SKM-1 (cell line): Measurements from ENCODE around the gene ARMC7.

Source experiments
- DNase-seq: peaks from one replicate; lab custom pipeline; 2025; ENCODE audit not compliant: unreplicated experiment; lab: John Stamatoyannopoulos, UW

ARMC7 gene

DNA sequence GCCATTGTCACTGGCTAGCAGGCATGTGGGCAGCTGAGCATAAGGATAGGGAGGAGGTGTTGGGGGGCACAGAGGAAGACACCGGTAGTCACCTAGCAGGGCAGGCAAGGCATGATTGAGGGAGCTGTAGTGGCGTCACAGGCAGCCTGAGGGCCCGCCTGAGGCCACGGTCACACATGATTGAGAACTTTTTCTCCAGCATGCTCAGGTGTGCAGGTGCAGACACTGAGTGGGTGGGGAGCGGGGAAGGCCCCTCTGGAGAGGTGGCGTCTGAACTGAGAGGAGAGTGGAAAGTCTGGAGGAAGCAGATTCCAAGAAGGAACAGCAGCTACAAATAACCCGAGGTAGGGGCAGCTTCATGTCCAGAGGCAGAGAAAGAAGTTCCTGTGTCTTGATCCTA is 10.9 kb upstream of the ARMC7 start:
- DNase-seq, result no peak

DNA sequence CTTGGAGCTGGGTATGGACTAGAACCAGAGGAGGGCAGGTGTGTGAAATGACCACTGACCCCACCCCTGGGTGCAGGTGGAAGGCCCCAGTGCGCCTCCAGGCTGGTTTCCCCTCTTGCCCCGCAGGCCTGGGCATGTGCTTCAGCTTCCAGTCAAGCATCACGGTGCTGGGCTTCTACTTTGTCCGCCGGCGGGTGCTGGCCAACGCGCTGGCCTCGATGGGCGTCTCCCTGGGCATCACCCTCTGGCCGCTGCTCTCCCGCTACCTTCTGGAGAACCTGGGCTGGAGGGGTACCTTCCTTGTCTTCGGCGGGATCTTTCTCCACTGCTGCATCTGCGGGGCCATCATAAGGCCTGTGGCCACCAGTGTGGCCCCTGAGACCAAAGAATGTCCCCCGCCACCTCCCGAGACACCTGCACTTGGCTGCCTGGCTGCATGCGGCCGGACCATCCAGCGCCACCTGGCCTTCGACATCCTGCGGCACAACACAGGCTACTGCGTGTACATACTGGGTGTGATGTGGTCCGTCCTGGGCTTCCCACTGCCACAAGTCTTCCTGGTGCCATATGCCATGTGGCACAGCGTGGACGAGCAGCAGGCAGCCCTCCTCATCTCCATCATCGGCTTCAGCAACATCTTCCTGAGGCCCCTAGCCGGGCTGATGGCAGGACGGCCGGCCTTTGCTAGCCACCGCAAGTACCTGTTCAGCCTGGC is 9.7 kb upstream of the ARMC7 start:
- no peak for DNase-seq

DNA sequence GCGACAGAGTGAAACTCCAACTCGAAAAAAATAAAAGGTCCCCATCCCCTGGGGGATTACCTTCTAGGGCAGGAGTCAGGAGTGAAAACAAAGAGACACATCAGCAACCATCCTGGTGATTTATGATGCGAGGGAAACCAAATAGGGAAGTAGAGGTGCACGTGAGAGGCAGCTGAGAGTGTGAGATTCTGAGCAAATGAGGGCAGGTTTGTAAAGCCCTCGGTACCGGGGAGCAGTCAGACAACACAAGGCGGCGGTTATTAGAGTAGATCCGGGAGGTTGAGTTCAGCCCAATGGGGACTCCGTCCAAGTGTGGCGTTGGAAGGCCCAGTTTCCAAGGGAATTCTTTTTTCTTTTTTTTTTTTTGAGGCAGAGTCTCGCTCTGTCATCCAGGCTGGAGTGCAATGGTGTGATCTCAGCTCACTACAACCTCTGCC is 7.4 kb upstream of the ARMC7 start:
- no peak for DNase-seq

DNA sequence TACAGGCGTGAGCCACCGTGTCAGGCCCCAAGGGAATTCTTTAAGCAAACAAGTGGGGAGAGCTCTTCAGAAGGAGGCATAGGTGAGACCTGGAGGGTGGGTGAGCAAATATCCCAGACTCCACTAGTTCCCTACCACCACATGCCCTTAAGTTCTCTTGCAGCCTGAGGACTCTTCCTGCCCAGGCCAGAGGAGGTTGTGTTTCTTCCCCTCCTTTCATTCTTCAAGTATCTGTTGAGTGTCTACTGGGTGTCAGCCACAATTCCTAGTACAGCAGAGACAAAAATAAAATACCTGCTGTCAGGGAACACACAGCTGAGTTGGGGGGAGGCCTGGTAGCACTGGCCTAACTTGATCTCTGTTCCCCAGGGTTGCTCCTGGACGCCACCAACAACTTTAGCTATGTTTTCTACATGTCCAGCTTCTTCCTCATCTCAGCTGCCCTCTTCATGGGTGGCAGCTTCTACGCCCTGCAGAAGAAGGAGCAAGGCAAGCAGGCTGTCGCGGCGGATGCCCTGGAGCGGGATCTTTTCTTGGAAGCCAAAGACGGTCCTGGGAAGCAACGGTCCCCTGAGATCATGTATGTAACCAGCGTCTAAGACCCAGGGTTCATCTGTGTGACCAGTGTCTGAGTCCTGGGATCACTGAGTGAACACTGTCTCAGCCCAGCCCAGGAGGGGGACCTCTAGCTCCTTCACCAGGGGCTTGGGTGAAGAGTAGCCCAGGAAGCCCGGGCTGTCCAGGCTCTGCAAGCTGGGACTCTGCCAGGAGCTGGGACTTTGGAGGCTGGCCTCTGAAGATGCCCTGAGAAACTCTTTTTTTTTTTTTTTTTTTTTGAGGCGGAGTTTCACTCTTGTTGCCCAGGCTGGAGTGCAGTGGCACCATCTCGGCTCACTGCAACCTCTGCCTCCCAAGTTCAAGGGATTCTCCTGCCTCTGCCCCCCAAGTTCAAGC is 5.9 kb upstream of the ARMC7 start:
- no peak for DNase-seq

DNA sequence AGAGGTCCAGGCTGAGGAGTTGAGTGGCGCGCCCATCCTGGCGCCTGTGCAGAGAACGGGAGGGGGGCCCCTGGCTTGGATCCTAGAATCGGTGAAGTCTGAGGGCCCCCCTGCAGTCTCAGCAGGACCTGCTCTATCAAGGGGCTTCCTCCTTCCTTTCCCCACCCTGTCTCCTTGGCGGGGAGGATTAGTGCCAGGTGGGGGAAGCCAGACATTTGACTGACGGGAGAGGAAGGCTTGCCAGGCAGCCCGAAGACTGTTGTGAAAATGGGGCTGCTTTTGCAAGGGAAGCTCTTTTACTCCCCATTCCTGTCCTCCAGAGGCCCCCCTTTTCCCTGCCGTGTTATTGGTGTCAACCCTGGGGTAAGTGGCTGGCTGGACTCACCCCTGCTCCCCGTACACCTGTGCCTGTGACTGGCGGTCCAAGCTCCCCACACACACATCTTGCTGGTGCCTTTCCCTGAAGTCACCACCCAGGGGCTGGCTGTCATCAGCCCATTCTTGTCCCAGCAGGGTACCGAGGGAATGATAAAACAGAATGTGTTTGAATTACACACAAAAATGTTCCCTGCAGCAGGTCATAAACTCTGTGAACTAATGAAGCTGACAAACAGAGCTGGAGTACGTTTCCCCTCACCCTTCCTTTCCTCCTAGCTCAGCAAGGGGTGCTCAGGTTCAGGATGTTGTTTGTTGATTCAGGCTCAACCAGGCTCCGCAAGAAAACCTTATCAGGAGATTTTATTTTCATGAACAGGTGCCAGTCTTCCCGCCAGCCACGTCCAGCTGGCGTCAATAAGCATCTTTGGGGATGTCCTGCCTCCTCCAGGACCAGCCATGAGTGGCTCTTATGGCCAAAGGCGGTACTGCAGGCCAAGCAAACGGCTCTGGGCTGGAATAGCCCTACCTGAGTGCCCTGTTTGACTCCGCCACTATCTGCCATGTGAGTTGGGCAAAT is 4.4 kb upstream of the ARMC7 start:
- DNase-seq, result no peak

DNA sequence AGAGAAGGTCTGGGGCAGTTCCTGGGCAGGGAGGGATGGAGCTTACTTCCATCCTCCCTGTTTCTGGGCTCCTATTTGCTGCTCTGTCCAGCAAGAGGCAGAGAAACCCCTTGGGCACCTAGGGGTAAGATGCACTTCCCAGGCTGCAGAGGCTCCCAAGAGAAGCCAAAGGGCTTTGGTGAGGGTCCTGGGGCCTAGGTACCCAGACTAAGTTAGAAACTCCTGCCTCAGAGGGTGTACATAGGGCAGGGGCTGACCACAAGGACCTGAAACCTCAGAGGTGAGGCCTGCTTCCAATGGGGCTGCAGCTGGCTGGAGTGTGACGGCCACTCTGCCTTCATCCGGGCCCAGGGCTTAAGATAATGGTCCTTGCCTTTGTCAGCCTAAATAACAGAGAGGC is 1.6 kb upstream of the ARMC7 start:
- DNase-seq, result no peak

DNA sequence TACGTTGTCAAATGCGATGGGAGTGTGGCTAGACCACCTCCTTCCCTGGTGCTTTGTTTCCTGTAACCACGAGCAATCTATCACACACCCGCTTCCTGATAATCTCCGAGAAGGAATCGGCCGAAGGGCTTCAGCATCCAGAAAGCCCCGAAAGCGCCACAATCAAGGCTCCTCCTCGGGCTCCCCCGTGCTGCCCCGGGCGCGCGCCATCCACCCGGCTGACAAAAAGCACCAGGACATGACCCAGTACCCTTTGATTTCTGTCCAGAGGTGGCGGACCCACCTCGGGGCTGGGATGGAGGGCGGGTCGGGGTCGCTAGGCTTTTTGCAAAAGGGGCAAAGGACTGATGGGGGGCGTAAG is 743 bp upstream of the ARMC7 start:
- DNase-seq, result no peak

DNA sequence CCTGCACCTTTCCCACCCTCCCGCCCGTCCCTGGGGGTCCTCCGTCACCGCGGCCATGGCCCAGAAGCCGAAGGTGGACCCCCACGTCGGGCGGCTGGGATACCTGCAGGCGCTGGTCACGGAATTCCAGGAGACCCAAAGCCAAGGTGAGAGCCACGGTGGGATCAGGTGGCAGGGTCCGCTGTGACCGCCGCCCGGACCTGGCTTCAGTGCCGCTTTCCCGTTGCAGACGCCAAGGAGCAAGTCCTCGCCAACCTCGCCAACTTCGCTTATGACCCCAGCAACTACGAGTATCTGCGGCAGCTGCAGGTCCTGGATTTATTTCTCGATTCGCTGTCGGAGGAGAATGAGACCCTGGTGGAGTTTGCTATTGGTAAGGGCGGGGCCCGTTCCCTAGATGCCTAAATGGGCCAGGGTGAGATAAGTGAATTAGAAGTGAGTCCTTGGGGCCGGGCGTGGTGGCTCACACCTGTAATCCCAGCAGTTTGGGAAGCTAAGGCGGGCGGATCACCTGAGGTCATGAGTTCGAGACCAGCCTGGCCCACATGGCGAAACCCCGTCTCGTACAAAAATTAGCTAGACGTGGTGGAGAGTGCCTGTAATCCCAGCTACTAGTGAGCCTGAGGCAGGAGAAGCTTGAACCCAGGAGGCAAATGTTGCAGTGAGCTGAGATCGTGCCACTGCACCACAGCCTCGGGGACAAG is 617 bp downstream of the ARMC7 start:
- no peak for DNase-seq

DNA sequence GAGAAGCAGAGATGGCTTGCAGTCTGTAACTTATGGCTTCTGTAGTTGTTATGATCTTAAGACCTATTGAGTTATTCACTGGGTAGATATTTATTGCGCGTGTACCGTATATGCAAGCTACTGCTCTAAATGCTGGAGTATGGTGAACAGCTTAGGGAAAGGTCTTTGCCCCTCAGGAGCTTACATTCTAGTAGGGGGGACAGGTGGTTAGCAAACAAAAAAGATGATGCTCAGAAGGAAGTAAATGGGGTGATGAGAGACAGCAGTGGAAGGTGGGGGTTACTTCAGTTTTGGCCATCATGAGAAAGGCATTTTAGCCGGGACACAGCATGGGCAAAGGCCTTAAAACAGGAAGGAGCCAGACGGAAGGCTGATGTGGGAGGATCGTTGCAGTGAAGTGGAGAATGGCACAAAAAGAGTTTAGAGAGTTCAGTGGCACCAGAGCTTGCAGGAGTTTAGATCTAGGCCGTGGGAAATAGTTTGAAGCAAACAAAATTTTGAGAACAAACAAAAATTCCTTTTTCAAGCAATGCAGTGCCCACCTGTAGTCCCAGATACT is 2.1 kb downstream of the ARMC7 start:
- DNase-seq, result no peak

DNA sequence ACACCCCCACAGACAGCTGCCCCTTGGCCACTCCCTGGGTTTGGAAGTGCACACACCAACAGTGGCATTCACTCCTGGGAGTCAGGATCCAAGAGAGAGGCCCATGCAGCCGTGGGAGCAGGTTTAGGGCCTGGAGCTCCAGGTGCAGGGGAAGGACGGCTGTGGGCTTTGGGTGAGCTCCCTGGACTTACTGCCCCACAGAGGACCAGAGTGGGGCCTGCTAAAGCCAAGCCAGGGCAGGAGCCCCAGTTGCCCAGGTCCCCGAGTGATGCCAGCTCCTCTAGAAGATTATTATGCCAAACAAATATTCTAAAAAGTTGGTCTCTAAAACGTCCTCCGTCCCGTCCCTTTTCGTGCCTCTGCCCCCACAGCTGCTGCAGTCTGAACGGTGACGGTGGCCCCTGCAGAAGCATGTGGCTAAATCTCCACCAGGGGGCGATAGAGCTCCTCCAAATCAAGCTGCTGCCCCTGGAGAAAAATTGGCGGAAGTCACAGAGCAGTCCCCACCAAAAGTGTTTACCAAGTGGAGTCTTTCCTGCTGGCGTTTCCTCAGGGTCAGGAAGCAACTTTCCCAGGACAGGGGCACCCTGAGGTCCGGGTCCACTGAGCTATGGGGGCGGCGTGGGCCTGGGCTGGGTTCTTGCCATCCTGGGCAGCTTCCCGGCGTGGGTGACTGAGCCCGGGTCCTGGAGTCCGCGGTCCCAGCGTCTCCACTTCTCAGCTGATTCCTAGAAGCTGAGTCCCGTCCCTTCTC is 4.2 kb downstream of the ARMC7 start:
- peak; percentile 90 for DNase-seq

DNA sequence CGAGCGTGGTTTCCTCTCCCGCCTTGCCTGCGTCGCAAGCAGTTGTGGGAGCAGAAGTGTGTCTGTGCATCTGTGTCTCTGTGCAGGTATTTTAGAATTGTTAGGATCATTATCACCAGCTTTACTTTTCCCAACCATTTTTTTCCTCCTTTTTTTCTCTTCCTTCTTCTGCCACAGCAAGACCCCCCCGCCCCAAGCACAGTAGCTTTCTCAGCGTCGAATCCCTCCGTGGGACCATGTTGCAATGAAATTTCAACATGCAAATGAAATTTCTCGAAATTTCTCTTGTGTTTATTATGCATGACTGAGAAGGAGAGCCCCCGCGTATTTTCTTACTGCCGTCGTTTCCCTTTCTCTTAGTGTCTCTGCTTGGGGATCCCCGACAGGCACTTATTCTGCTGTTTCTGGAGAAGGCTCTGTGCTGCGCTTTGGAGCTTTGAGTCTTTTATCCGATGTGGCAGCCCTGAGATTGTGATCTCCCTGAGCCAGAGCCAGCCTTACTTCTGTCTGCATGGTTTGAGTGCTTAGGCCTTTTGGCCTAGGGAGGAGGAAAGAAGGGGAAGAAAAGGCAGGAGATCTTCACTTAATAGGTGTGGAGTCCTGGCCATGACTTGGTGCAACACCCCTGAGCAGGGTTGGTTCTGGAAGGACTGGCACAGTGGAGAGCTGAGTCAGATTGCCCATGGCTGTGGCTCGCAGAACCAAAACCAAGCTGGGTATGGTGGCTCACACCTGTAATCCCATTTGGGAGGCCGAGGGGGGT is 5.0 kb downstream of the ARMC7 start:
- DNase-seq, result no peak

DNA sequence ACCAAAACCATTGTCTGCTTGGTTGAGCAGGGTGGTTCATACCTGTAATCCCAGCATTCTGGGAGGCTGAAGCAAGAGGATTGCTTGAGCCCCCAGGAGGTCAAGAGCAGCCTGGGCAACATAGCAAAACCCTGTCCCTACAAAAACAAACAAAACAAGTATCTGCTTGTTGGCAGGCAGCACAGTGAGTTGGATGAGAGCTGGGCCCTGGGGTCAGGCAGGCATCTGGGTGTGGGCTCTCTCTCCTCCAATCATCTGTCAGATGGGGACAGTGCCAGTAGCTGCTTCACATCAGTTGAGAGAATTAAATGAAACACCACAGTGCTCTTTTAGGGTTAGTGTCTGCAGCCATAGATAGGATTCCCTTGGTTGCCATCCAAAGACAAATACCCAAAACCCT is 5.8 kb downstream of the ARMC7 start:
- no peak for DNase-seq

DNA sequence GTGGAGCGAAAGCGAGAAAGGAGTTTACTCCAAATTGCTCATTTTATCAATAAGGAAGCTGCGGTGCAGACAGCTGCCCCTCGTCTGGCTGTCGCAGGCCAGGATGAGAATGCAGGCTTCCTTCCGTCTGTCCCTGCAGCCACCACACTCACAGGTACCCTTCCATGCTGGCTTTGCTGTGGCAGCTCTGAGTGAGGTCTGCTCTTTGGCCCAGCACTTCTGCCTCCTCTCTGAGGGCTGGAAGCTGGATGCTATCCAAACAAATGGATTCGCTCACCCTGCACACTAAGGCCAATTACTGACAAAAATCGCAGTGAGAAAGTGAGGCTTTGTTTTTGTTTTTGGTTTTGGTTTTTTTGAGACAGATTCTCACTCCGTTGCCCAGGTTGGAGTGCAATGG is 7.0 kb downstream of the ARMC7 start:
- DNase-seq, result no peak

DNA sequence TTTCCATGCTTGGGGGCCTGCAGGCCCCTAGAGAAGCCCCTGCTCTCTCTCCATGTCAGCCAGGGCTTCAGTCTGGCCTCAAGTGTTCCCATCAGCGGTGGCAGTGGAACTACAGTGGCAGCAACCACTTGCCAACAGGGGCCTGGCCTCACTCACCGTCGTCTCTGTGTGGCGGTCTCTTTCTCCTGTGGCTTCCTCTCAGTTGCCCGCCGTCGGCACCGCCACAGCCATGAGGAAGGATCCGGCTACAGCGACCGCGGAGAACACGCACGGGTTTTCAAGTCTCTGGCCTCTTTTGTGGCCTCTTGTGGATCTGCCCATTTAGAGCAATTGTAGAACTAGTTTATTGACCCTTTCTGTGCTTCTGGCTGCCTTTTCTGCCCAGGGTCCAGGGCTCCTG is 8.5 kb downstream of the ARMC7 start:
- DNase-seq, result no peak

DNA sequence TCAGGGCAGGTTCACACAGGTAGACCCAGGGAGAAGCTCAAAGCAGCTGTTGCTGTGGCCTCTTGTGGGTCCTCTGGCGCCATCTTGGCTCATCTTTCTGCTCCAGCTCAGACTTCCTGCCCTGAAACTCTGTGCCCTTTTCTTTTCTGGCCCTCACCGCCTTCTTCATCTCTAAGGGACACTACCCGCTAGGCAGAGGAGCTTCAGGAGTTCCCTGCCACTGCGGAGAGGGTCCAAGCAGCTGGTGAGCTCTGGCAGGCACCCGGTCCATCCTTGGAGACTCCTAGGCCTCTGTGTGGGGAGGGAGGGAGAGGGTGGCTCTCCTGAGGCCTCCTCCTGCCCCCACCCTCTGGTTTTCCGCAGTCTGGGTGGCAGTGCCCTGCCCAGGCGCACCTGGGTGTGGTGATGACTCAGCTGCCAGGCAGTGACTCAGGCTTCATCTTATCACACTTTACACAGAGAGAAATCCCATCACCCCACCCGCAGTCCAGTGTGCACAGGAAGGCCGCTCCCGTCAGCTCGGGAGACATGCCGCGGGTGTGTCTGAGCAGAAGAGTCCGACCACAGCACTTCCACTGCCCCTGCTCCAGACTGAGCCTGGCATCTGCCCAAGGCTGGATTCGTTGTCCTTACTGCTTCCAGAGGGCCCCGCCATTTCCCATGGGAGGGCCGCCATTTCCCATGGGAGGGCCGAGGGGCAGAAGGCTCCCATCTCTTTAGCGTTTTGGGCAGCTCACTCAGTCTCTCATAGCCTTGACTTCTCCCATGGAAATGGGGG is 14.5 kb downstream of the ARMC7 start:
- no peak for DNase-seq

DNA sequence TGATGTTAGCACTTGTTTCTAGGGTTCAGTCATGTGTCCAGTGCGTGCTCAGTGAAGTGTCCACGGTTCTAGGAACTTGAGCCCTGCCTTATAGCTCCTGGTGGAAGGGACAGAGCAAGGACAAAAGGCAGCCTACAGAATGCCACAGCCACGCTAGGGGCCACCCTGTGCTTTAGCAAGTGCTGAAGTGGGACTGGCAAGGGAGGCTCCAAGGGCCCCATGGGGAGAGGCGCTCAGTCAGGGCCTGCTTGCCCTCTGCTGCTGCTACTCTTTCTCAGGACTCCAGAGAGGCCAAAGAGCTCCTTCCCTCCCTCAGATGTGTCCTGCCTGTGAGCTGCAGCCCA is 15.0 kb downstream of the ARMC7 start:
- no peak for DNase-seq

DNA sequence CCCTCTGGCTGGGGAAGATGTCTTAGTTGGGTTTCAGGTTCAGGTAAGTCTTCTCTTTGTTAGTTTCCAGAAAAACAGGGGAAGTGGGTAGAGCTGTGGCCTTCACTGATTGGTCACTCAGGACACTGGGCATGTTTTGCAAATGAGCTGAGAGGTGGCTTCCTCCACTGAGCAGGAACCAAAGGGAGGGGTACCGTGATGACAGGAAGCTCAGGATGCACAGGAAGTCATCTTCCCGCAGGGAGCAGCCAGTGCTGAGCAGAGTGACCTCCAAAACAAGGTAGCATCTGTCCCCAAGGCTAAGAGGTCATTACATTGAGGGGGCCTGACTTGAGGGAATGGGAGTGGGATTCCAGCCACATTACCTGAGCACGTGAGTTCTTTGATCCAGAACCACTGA is 16.2 kb downstream of the ARMC7 start:
- DNase-seq, result no peak

DNA sequence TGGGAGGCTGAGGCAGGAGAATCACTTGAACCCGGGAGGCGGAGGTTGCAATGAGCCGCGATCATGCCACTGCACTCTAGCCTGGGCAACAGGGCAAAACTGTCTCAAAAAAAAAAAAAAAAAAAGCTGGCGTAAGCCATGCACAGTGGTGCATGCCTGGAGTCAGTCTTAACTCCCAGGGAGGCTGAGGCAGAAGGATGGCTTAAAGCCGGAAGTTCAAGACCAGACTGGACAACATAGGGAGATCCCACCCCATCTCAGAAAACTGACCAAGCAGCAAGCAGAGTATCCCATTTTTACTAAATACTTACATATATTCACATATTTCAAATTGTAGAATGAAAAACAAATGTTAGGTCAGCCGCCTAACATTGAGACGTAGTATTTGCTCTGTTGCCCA is 17.2 kb downstream of the ARMC7 start:
- DNase-seq, result no peak
